GM21619 (cell line): ENCODE measurements around the gene SPTY2D1.

Experiments
- ATAC-seq: cut with Tn5 transposase; IDR thresholded peaks from one replicate; pipeline ENCODE4 v1.9.1; 2021; ENCODE audit not compliant: unreplicated experiment

The SPTY2D1 gene

DNA sequence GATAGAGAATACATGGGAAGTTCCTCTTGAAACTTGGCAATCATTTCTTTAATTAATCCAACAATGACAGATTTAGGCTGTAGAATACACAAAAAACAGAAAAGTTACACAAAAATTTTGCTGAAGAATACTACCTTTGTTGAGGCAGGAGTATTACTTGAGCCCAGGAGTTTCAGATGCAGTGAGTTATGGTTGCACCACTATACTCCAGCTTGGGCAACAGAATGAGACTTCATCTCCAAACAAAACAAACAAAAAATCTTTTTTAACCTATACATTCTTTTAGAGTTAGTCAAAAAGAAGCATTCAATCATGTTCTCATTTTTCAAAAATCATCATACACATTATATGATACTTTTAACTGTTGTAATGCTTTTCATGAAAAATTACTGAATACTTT, 67.7 kb downstream of the SPTY2D1 start:
- ATAC-seq, result no peak

DNA sequence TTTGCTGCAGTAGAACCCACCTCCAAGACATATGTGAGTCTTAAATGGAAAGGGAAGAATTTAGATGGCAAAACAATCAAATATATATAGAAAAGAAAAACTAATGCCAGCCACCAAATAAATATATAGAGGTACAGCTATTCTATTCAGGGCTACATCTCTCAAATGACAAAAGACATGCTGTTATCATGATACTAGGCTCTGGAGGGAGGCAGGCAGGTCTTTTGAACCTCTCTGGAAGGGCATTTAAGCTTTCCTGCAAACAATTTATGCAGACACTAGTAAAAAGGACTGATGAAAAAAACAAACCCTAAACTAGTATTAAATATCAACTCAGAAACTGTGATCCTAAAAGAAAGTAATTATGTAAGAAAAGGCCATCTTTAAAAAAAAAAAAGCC, 70.0 kb downstream of the SPTY2D1 start:
- no peak for ATAC-seq

DNA sequence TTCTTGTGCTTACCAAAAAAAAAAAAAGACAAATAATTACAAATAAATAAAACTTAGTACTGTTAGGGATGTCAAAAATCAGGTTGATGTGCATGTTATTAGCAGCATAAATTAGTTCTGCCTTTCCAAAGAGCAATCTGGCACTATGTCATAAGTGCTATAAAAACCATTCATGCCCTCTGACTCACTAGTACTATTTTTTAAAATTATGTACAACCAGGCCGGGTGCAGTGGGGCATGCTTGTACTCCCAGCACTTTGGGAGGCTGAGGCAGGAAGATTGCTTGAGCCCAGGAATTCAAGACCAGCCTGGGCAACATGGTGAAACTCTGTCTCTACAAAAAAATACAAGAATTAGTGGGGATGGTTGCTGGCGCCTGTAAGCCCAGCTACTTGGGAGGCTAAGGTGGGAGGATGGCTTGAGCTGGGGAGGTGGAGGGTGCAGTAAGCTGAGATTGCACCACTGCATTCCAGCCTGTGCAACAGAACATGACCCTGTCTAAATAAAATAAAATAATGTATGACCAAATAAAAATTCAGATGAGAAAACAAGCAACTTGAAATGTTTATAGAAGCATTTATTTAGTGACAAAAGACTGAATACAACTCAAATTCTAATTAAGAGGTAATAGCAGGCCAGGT, 70.9 kb downstream of the SPTY2D1 start:
- ATAC-seq, result no peak
